Adrenal gland (tissue), 12 donors: Measurements from ENCODE around the gene ANP32E. TPM values are rescaled to one million over a fixed set of nuclear protein-coding genes. Genes with fewer than 3 reads are reported as not detected.

Source experiments
- DNase-seq, 7 donors: peaks; one replicate each; pipeline ENCODE4 v3.0.0-alpha.2; 2019 to 2020
- H3K27ac ChIP-seq, 5 donors: fragments of 200-600 bp; sonication (generic) in 4 of 5; 1 replicate in 3 of 5; 2 replicates in 2 of 5; pipeline versions ENCODE4 v1.5.1 to v1.8.0; 2016 to 2020; ENCODE audit warnings: mild to moderate bottlenecking in 1 of 5
- H3K27me3 ChIP-seq: fragments of 200-600 bp; 2 replicates; pipeline ENCODE4 v1.8.0; 2021
- H3K36me3 ChIP-seq, 2 donors: fragments of 200-600 bp; replicated peaks in 1 of 2; 1 replicate in 1 of 2; 2 replicates in 1 of 2; pipeline versions ENCODE4 v1.5.1 to v1.8.0; 2018 to 2022
- H3K4me1 ChIP-seq, 2 donors: fragments of 200-600 bp; replicated peaks in 1 of 2; 1 replicate in 1 of 2; 2 replicates in 1 of 2; pipeline versions ENCODE4 v1.5.1 to v1.8.0; 2018 to 2021
- H3K4me3 ChIP-seq, 4 donors: fragments of 200-600 bp; sonication (generic) in 3 of 4; one replicate each; pipeline ENCODE4 v1.5.1; 2016 to 2018
- H3K9me3 ChIP-seq, 3 donors: fragments of 200-600 bp; sonication (generic) in 1 of 3; replicated peaks in 1 of 3; 1 replicate in 2 of 3; 2 replicates in 1 of 3; pipeline versions ENCODE4 v1.5.1 to v1.8.0; 2016 to 2021
- CTCF ChIP-seq, 6 experiments: fragments of 450-650 bp in 4 of 6; fragments of 200-600 bp in 2 of 6; sonication (generic) in 1 of 6; IDR thresholded peaks; 1 replicate in 5 of 6; 2 replicates in 1 of 6; pipeline versions ENCODE4 v1.5.1 to v1.8.0; 2016 to 2021; ENCODE audit warnings: antibody characterized with exemption in 6 of 6, mild to moderate bottlenecking in 2 of 6, moderate library complexity in 1 of 6
- POLR2A ChIP-seq, 2 donors: fragments of 450-650 bp; IDR thresholded peaks; one replicate each; pipeline ENCODE4 v1.6.1; 2017; ENCODE audit warnings: antibody characterized with exemption in 2 of 2, mild to moderate bottlenecking in 2 of 2, moderate library complexity in 1 of 2
- WGBS, 4 donors: extraction: QIAGEN DNeasy Blood & Tissue Kit in 2 of 4; methylation state at CpG; one replicate each; pipeline versions ENCODE4 v1.1.5 to v1.1.7; 2013 to 2017; 5-methylcytosine and 5-hydroxymethylcytosine counted together
- intact Hi-C, 2 donors: fragments of 100-400 bp; cut with DNase I; formaldehyde crosslinking; loops; one replicate each; pipeline versions ENCODE4 v1.14.1 to v1.15.0; 2022 to 2023
- polyA plus RNA-seq, 3 donors: library from polyadenylated mRNA; stranded (reverse); fragments of 200-250 nt in 2 of 3; fragments of 350-450 nt in 1 of 3; fragmentation: Illumina TruSeq in 1 of 3; extraction: RNeasy Lipid Tissue Mini Kit (QIAGEN cat#74804) in 1 of 3; gene quantifications; one replicate each; pipeline ENCODE4 v1.2.3, GENCODE V29; 2013 to 2014
- total RNA-seq, 9 donors: library from RNA; depleted of rRNA in 4 of 9; stranded (reverse); fragments of >200 nt in 4 of 9; fragments of 120-200 nt in 1 of 9; fragmentation: NEBNext Ultra II Directional in 1 of 9; extraction: Animal tissue kit (Norgen Biotek cat#: 25700) in 1 of 9; gene quantifications; one replicate each; pipeline versions ENCODE4 v1.1.0 to v1.2.4, GENCODE V29; 2013 to 2023
- donor health status: healthy with polysubstance abuse.
- donor health status: Bipolar disorder and iron deficiency.
- donor health status: DM: yes; HTN: yes; CAD: no.
- donor health status: DM: no; HTN: no; CAD: no.
- donor health status: DM: no; HTN: no; CAD: no.
- donor health status: DM: yes; HTN: yes; CAD: no.

Gene ANP32E
- total and polyA plus RNA-seq, 12 donors: 13.2 to 81.9 (median 35.3) TPM

- H3K27me3 ChIP-seq: no peaks in the 10 kb centered on the region
- no peaks in the 10 kb centered on the region for H3K9me3 ChIP-seq
- WGBS, 4 donors: 92 to 95% (median 94%) methylated on average over 6 to 7 of the region's 7 CpGs
- TF ChIP-seq POLR2A (IDR thresholded peaks at IDR 0.05) (no peak), CTCF (IDR thresholded peaks at IDR 0.05) (no peak)
- DNase-seq: no peak
- peaks cover 0 to 9% of the 10 kb centered on the region in 2 donors for H3K36me3 ChIP-seq
- intact Hi-C loops: no loop called here
- no peak overlapping the region for H3K4me3 ChIP-seq
- H3K4me1 ChIP-seq: peaks cover 16 to 18% of the 10 kb centered on the region in 2 donors
- H3K27ac ChIP-seq: peak overlapping the region in 1 of 5 donors; percentile 12
These were observed 35.5 kb upstream of the ANP32E start for GRCh38 chr1:150271291-150271959.

- peak overlapping the region; percentile 67 to 98 (median 95) for H3K27ac ChIP-seq
- no peak for DNase-seq
- TF ChIP-seq POLR2A (IDR thresholded peaks at IDR 0.05) (no peak), CTCF (IDR thresholded peaks at IDR 0.05) (no peak)
- no peaks in the 10 kb centered on the region for H3K9me3 ChIP-seq
- peak overlapping the region in 3 of 4 donors; percentile 68 to 97 (median 92) for H3K4me3 ChIP-seq
- no peaks in the 10 kb centered on the region for H3K27me3 ChIP-seq
- 28 to 36% (median 31%) methylated on average over 10 of the region's 10 CpGs for WGBS, 4 donors
- H3K36me3 ChIP-seq: peaks cover 0 to 29% of the 10 kb centered on the region in 2 donors
- intact Hi-C loops: no loop called here
- H3K4me1 ChIP-seq: peaks cover 16 to 18% of the 10 kb centered on the region in 2 donors
These were observed 33.5 kb upstream of the ANP32E start for GRCh38 chr1:150269451-150269850.

GRCh38 chr1:150268705-150269403 is 32.9 kb upstream of the ANP32E start, which contains the start of gene APH1A:
Gene APH1A (minus strand): TSS chr1:150269016. CDS start chr1:150268810, 206 bp downstream.
- Histone ChIP-seq H3K4me1 (peaks cover 16 to 18% of the 10 kb centered on the region in 2 donors), H3K27me3 (no peaks in the 10 kb centered on the region), H3K27ac (peak within 1 kb of the TSS; percentile 92 to 98 (median 95)), H3K9me3 (no peaks in the 10 kb centered on the region), H3K36me3 (peaks cover 0 to 34% of the 10 kb centered on the region in 2 donors), H3K4me3 (peak within 1 kb of the TSS; percentile 76 to 97 (median 94))
- 0 to 1% (median 1%) methylated on average over 13 to 49 of the region's 49 CpGs for WGBS, 4 donors
- DNase-seq: peak; percentile 97 to 99 (median 98)
- intact Hi-C loops: no loop called here
- TF ChIP-seq POLR2A (IDR thresholded peaks at IDR 0.05) (peak in 1 of 2 donors; percentile 79), CTCF (IDR thresholded peaks at IDR 0.05) (no peak)

GRCh38 chr1:150268340-150268704 is 32.4 kb upstream of the ANP32E start:
- Histone ChIP-seq H3K4me3 (peak overlapping the region; percentile 76 to 97 (median 94)), H3K4me1 (peaks cover 16 to 18% of the 10 kb centered on the region in 2 donors), H3K27me3 (no peaks in the 10 kb centered on the region), H3K36me3 (peaks cover 0 to 34% of the 10 kb centered on the region in 2 donors), H3K27ac (peak overlapping the region; percentile 92 to 98 (median 95)), H3K9me3 (no peaks in the 10 kb centered on the region)
- no peak for TF ChIP-seq CTCF (IDR thresholded peaks at IDR 0.05)
- TF ChIP-seq POLR2A (IDR thresholded peaks at IDR 0.05): peak in 1 of 2 donors; percentile 41
- intact Hi-C loops: no loop called here
- DNase-seq: peak; percentile 69 to 86 (median 81)
- 0 to 1% (median 0%) methylated on average over 20 to 21 of the region's 21 CpGs for WGBS, 4 donors
